ENCODE data around the gene ZBTB32. TPM values are rescaled to one million over a fixed set of nuclear protein-coding genes. Genes with fewer than 3 reads are reported as not detected.
A peak's percentile ranks its signal among the peaks of the same experiment; 100 is the strongest.

The ZBTB32 gene
- total and polyA plus RNA-seq, 7 donors = 3.1 TPM; not detected in 6

DNA sequence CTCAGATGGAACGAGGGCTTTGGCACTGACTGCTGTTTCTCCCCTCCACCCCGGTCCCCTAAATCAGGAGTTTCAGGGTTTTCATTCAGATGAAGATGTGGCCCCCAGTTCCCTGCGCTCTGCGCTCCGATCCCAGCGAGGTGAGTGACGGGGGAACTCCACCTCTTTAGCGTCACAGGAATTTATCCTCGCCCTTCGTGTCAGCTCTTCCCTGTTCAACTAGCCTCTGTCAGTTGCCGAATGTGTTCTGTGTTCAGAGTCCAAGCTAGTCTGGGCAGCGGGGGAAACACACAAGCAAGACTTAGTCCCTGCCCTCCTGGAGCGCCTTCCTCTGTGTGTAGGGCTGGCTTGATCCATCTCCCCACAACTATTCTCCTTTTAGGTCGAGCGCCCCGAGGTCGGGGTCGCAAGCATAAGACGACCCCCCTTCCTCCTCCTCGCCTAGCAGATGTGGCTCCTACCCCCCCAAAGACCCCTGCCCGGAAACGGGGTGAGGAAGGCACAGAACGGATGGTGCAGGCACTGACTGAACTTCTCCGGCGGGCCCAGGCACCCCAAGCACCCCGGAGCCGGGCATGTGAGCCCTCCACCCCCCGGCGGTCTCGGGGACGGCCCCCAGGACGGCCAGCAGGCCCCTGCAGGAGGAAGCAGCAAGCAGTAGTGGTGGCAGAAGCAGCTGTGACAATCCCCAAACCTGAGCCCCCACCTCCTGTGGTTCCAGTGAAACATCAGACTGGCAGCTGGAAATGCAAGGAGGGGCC, 15.2 kb downstream of the ZBTB32 start:
- Histone ChIP-seq H3K36me3 (peaks cover 23 to 52% (median 30%) of the 10 kb centered on the region in 4 donors), H3K27me3 (no peaks in the 10 kb centered on the region), H3K4me3 (peak overlapping the region in 1 of 4 donors; percentile 85), H3K4me1 (peaks cover 0 to 33% (median 28%) of the 10 kb centered on the region in 4 donors), H3K27ac (peak overlapping the region; percentile 88 to 97 (median 93)), H3K9me3 (no peaks in the 10 kb centered on the region)
- no peak for DNase-seq
- intact Hi-C loops (cut with DNase I) = loop anchor here (2.0 to 5.0 kb wide), 2 partner anchors 21 to 92 kb away; partner anchors contain the start of gene RBM42
- 91 to 92% methylated on average over 32 of the region's 32 CpGs for WGBS, 2 donors
- no peak for TF ChIP-seq EP300 (IDR thresholded peaks at IDR 0.05)
- no peak for TF ChIP-seq POLR2AphosphoS5 (IDR thresholded peaks at IDR 0.05)
- TF ChIP-seq POLR2A (IDR thresholded peaks at IDR 0.05) = no peak
- no peak for TF ChIP-seq CTCF (IDR thresholded peaks at IDR 0.05)

DNA sequence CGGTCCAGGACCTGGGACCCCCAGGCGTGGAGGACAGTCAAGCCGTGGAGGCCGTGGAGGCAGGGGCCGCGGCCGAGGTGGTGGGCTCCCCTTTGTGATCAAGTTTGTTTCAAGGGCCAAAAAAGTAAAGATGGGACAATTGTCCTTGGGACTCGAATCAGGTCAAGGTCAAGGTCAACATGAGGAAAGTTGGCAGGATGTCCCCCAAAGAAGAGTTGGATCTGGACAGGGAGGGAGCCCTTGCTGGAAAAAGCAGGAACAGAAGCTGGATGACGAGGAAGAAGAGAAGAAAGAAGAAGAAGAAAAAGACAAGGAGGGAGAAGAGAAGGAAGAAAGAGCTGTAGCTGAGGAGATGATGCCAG, 15.8 kb downstream of the ZBTB32 start:
- 92 to 94% methylated on average over 9 of the region's 9 CpGs for WGBS, 2 donors
- intact Hi-C loops (cut with DNase I) = no loop called here
- H3K9me3 ChIP-seq = no peaks in the 10 kb centered on the region
- no peak for DNase-seq
- peaks cover 29 to 57% (median 36%) of the 10 kb centered on the region in 4 donors for H3K36me3 ChIP-seq
- TF ChIP-seq EP300 (IDR thresholded peaks at IDR 0.05) (no peak), POLR2AphosphoS5 (IDR thresholded peaks at IDR 0.05) (no peak), CTCF (IDR thresholded peaks at IDR 0.05) (no peak), POLR2A (IDR thresholded peaks at IDR 0.05) (no peak)
- H3K27ac ChIP-seq = no peak overlapping the region
- H3K4me3 ChIP-seq = no peak overlapping the region
- no peaks in the 10 kb centered on the region for H3K27me3 ChIP-seq
- peaks cover 0 to 33% (median 28%) of the 10 kb centered on the region in 4 donors for H3K4me1 ChIP-seq

GRCh38 chr19:35720648-35721047, 16.3 kb downstream of the ZBTB32 start:
- TF ChIP-seq CTCF (IDR thresholded peaks at IDR 0.05) (no peak), POLR2AphosphoS5 (IDR thresholded peaks at IDR 0.05) (no peak), EP300 (IDR thresholded peaks at IDR 0.05) (no peak), POLR2A (IDR thresholded peaks at IDR 0.05) (no peak)
- Histone ChIP-seq H3K27ac (no peak overlapping the region), H3K9me3 (no peaks in the 10 kb centered on the region), H3K4me1 (peaks cover 0 to 30% (median 23%) of the 10 kb centered on the region in 4 donors), H3K27me3 (no peaks in the 10 kb centered on the region), H3K4me3 (no peak overlapping the region), H3K36me3 (peaks cover 34 to 62% (median 41%) of the 10 kb centered on the region in 4 donors)
- DNase-seq = no peak
- WGBS, 2 donors = 91 to 94% methylated on average over 17 of the region's 17 CpGs
- intact Hi-C loops (cut with DNase I) = no loop called here

GRCh38 chr19:35721374-35721773, 17.0 kb downstream of the ZBTB32 start:
- no peaks in the 10 kb centered on the region for H3K9me3 ChIP-seq
- no peak for DNase-seq
- peaks cover 41 to 69% (median 48%) of the 10 kb centered on the region in 4 donors for H3K36me3 ChIP-seq
- no peaks in the 10 kb centered on the region for H3K27me3 ChIP-seq
- intact Hi-C loops (cut with DNase I) = no loop called here
- TF ChIP-seq EP300 (IDR thresholded peaks at IDR 0.05) (no peak), CTCF (IDR thresholded peaks at IDR 0.05) (no peak), POLR2AphosphoS5 (IDR thresholded peaks at IDR 0.05) (no peak), POLR2A (IDR thresholded peaks at IDR 0.05) (no peak)
- WGBS, 2 donors = 95 to 96% methylated on average over 16 of the region's 16 CpGs
- H3K4me1 ChIP-seq = peaks cover 0 to 23% (median 16%) of the 10 kb centered on the region in 4 donors
- no peak overlapping the region for H3K4me3 ChIP-seq
- no peak overlapping the region for H3K27ac ChIP-seq
